ENCODE results near the gene P4HA2.

- TF ChIP-seq CTCF (IDR thresholded peaks at IDR 0.05) (no peak), EP300 (IDR thresholded peaks at IDR 0.05) (no peak), POLR2A (IDR thresholded peaks at IDR 0.05) (no peak)
These were observed 978 bp downstream of the P4HA2 start for GRCh38 chr5:132226516-132227234.
